WTC11 (cell line): ENCODE results near the gene RAB3IL1. TPM values are rescaled to one million over a fixed set of nuclear protein-coding genes. Genes with fewer than 3 reads are reported as not detected.

Source experiments
- ATAC-seq: fragments of 200-7000 bp; cut with Tn5 transposase; 2 replicates; pipeline ENCODE4 v1.10.0; 2021; ENCODE audit warnings: mild to moderate bottlenecking, moderate library complexity
- CTCF ChIA-PET: fragments of 300-600 bp; sonication (Branson Sonifier 250); formaldehyde crosslinking; loops from one replicate; lab custom pipeline; 2021; ENCODE audit warnings: antibody characterized with exemption; lab: Charles Lee
- POLR2A ChIA-PET: fragments of 350-600 bp; sonication (Branson Sonifier 250); formaldehyde crosslinking; loops from one replicate; lab custom pipeline; 2021; ENCODE audit warnings: antibody characterized with exemption; lab: Charles Lee
- DNase-seq: peaks from one replicate; pipeline ENCODE4 v3.0.0; 2021; ENCODE audit warnings: low spot score
- H3K27ac Mint-ChIP-seq: 2 replicates; pipeline ENCODE4 v1.8.0; 2021; ENCODE audit warnings: mixed read lengths
- H3K27me3 Mint-ChIP-seq: 2 replicates; pipeline ENCODE4 v1.8.0; 2021; ENCODE audit warnings: low read depth, mild to moderate bottlenecking, moderate library complexity, mixed read lengths
- H3K36me3 Mint-ChIP-seq: 2 replicates; pipeline ENCODE4 v1.8.0; 2021; ENCODE audit warnings: mixed read lengths
- H3K4me1 Mint-ChIP-seq: 2 replicates; pipeline ENCODE4 v1.8.0; 2022; ENCODE audit warnings: mixed read lengths
- H3K4me3 Mint-ChIP-seq: 2 replicates; pipeline ENCODE4 v1.8.0; 2021; ENCODE audit warnings: mild to moderate bottlenecking, moderate library complexity, mixed read lengths
- H3K9me3 Mint-ChIP-seq: 2 replicates; pipeline ENCODE4 v1.8.0; 2021; ENCODE audit warnings: mixed read lengths
- ARID4B ChIP-seq: sonication (generic); formaldehyde crosslinking; IDR thresholded peaks from 2 replicates; pipeline ENCODE4 v1.8.0; 2023; ENCODE audit warnings: missing genetic modification reagents, mild to moderate bottlenecking, borderline replicate concordance
- CDX4 ChIP-seq: fragments of 250-450 bp; sonication (Bioruptor Pico); IDR thresholded peaks from 2 replicates; pipeline ENCODE4 v1.9.0; 2021; ENCODE audit warnings: moderate library complexity, mild to moderate bottlenecking, inconsistent platforms, borderline replicate concordance
- MXD4 ChIP-seq: fragments of 250-450 bp; sonication (Bioruptor Pico); IDR thresholded peaks from 2 replicates; pipeline ENCODE4 v1.8.0; 2021; ENCODE audit warnings: mild to moderate bottlenecking, moderate library complexity, borderline replicate concordance
- NFATC4 ChIP-seq: fragments of 250-450 bp; sonication (Bioruptor Pico); IDR thresholded peaks from 2 replicates; pipeline ENCODE4 v1.9.0; 2021; ENCODE audit warnings: mild to moderate bottlenecking
- NFE2L1 ChIP-seq: sonication (generic); formaldehyde crosslinking; IDR thresholded peaks from 2 replicates; pipeline ENCODE4 v1.8.1; 2023; ENCODE audit warnings: missing genetic modification reagents
- PRDM15 ChIP-seq: sonication (generic); formaldehyde crosslinking; IDR thresholded peaks from 2 replicates; pipeline ENCODE4 v1.8.0; 2022; ENCODE audit warnings: missing genetic modification reagents
- PRRX2 ChIP-seq: fragments of 250-450 bp; sonication (Bioruptor Pico); IDR thresholded peaks from 2 replicates; pipeline ENCODE4 v1.8.0; 2021; ENCODE audit warnings: mild to moderate bottlenecking
- ZBTB43 ChIP-seq: sonication (generic); formaldehyde crosslinking; IDR thresholded peaks from 2 replicates; pipeline ENCODE4 v1.8.1; 2023; ENCODE audit warnings: mild to moderate bottlenecking, missing genetic modification reagents
- ZNF232 ChIP-seq: sonication (generic); formaldehyde crosslinking; IDR thresholded peaks from 2 replicates; pipeline ENCODE4 v1.8.0; 2022; ENCODE audit warnings: mild to moderate bottlenecking, missing genetic modification reagents
- ZNF317 ChIP-seq: sonication (generic); formaldehyde crosslinking; IDR thresholded peaks from 2 replicates; pipeline ENCODE4 v1.8.1; 2023; ENCODE audit warnings: low read depth, mild to moderate bottlenecking, moderate library complexity, missing genetic modification reagents, borderline replicate concordance
- ZNF396 ChIP-seq: fragments of 250-450 bp; sonication (Bioruptor Pico); IDR thresholded peaks from 2 replicates; pipeline ENCODE4 v1.8.0; 2021; ENCODE audit warnings: mild to moderate bottlenecking, moderate library complexity, borderline replicate concordance
- ZNF423 ChIP-seq: fragments of 250-450 bp; sonication (Bioruptor Pico); IDR thresholded peaks from 2 replicates; pipeline ENCODE4 v2.1.2; 2022; ENCODE audit warnings: mild to moderate bottlenecking, moderate library complexity
- total RNA-seq: library from RNA; stranded (reverse); gene quantifications from 3 replicates; pipeline ENCODE4 v1.2.3, GENCODE V29; 2021

The RAB3IL1 gene
- total RNA-seq, 1 experiment from 2014 or later: 7.2 TPM

GRCh38 chr11:61855939-61856680, 61.3 kb downstream of the RAB3IL1 start (continued):
- TF ChIP-seq NFATC4 (CRISPR knock-in tag): no peak
- no peak for TF ChIP-seq ZNF232 (CRISPR knock-in tag)
- no peak for TF ChIP-seq ZNF317 (CRISPR knock-in tag)
- no peak for TF ChIP-seq CDX4 (CRISPR knock-in tag)

DNA sequence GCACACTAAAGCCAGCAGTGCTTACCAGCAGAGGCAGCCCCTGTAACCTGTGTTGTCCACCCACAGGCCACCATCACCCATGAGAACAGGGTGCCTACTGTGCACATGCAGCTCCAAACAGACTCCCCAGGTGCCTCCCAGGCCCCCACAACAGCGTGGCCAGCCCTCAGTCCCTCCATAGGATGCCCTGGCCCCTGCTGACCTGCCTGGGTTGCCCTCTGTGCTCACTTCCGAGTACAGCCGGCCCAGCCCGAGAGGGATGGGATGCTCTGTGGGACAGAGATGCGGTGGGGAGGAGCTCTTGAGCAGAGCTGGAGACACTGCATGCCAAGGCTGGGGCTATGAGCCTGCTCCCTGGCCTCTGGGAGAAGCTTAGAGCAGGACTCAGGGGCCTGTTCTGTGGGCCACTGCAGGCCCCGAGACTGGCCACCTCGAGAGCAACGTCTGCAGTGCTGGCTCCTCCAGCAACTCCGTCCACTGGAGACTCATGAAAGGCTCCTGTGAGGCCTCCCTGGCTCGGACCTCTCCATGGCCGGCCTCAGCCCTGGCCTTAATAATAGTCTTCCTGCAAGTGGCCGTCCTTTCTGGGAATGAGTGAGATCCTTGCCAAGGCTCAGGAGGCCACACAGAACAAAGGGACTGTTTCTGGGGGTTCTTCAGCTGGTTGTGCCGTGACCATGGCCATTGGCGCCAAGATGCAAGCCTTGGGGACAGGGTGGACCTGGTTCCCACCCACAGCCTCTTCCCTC, 62.2 kb downstream of the RAB3IL1 start:
- ChIA-PET POLR2A (no interaction called here), CTCF (no interaction called here)
- H3K4me1 Mint-ChIP-seq: no peaks in the 10 kb centered on the region
- no peak for DNase-seq
- no peaks in the 10 kb centered on the region for H3K9me3 Mint-ChIP-seq
- no peak for TF ChIP-seq ARID4B (CRISPR knock-in tag)
- no peak for TF ChIP-seq ZNF423
- TF ChIP-seq PRRX2 (CRISPR knock-in tag): no peak
- TF ChIP-seq ZNF396 (CRISPR knock-in tag): no peak
- no peak for TF ChIP-seq NFE2L1 (CRISPR knock-in tag)
- TF ChIP-seq MXD4: no peak
- TF ChIP-seq ZBTB43 (CRISPR knock-in tag): no peak
- no peak for TF ChIP-seq PRDM15
- H3K27ac Mint-ChIP-seq: no peak overlapping the region
- H3K4me3 Mint-ChIP-seq: no peak overlapping the region
- no peaks in the 10 kb centered on the region for H3K27me3 Mint-ChIP-seq
- ATAC-seq: no peak; the same call in 1 of the 2 replicates
- peaks cover 64% of the 10 kb centered on the region for H3K36me3 Mint-ChIP-seq
